ENCODE measurements around the gene MMGT1.

DNA sequence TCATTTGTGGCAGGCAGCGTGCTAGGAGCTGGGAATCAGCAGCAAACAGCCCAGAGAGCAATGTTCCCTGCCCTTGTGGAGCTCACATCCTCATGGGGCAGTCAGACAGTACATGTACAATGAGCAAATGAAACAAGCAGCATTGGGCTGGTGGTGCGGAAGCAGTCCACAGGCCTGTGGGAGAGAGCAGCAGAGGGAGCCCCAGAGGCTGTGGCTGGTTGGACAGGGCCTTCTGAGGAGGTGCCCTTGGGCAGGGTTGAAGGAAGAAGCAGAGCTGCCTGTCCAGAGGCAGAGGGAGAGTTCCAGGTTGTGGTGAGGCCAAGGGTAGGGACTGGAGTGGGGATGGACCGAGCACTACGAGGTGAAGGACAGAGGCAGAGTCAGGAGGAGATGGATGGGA is 22.5 kb downstream of the MMGT1 start:
- TF ChIP-seq, protein P1, sequence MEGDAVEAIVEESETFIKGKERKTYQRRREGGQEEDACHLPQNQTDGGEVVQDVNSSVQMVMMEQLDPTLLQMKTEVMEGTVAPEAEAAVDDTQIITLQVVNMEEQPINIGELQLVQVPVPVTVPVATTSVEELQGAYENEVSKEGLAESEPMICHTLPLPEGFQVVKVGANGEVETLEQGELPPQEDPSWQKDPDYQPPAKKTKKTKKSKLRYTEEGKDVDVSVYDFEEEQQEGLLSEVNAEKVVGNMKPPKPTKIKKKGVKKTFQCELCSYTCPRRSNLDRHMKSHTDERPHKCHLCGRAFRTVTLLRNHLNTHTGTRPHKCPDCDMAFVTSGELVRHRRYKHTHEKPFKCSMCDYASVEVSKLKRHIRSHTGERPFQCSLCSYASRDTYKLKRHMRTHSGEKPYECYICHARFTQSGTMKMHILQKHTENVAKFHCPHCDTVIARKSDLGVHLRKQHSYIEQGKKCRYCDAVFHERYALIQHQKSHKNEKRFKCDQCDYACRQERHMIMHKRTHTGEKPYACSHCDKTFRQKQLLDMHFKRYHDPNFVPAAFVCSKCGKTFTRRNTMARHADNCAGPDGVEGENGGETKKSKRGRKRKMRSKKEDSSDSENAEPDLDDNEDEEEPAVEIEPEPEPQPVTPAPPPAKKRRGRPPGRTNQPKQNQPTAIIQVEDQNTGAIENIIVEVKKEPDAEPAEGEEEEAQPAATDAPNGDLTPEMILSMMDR (IDR thresholded peaks at IDR 0.05): no peak
- TF ChIP-seq POLR2A (IDR thresholded peaks at IDR 0.05): no peak

All from Peyer's patch (tissue), 4 donors.